B cell (primary cell): ENCODE data around the gene LRR1. TPM values are rescaled to one million over a fixed set of nuclear protein-coding genes. Genes with fewer than 3 reads are reported as not detected.

Experiments used
- ATAC-seq: fragments of 200-7000 bp; cut with Tn5 transposase; one replicate; pipeline ENCODE4 v1.10.0; 2021; ENCODE audit warnings: low read depth, mild to moderate bottlenecking, moderate number of reproducible peaks, moderate library complexity
- CTCF ChIA-PET: fragments of 350-600 bp; sonication (Branson Sonifier 250); formaldehyde crosslinking; loops from one replicate; lab custom pipeline; 2021; ENCODE audit warnings: antibody characterized with exemption, inconsistent platforms; lab: Charles Lee
- POLR2A ChIA-PET: fragments of 350-600 bp; sonication (Branson Sonifier 250); formaldehyde crosslinking; loops from one replicate; lab custom pipeline; 2021; ENCODE audit warnings: antibody characterized with exemption; lab: Charles Lee
- DNase-seq: peaks from one replicate; pipeline ENCODE4 v3.0.0; 2013
- H2AFZ ChIP-seq: 2 replicates; pipeline ENCODE4 v1.6.1; 2012; ENCODE audit warnings: mild to moderate bottlenecking, low read depth, low read length; ENCODE audit not compliant: insufficient read depth, poor library complexity, severe bottlenecking
- H3K27ac ChIP-seq, 2 donors: 1 replicate in 1 of 2; 2 replicates in 1 of 2; pipeline ENCODE4 v1.5.1; 2012 to 2013; ENCODE audit warnings: low read length in 2 of 2, mild to moderate bottlenecking in 2 of 2, moderate library complexity in 1 of 2
- H3K27me3 ChIP-seq, 4 experiments: fragments of 200-600 bp in 1 of 4; sonication (generic) in 1 of 4; replicated peaks in 1 of 4; 1 replicate in 2 of 4; 2 replicates in 2 of 4; pipeline versions ENCODE4 v1.6.1 to v1.7.0; 2013 to 2016; ENCODE audit warnings: low read length in 3 of 4, mild to moderate bottlenecking in 2 of 4, mixed read lengths in 1 of 4, moderate library complexity in 1 of 4; ENCODE audit not compliant: insufficient read depth in 4 of 4, control insufficient read depth in 3 of 4; ENCODE audit errors: control extremely low read depth in 1 of 4
- H3K36me3 ChIP-seq, 2 experiments: replicated peaks in 1 of 2; 1 replicate in 1 of 2; 2 replicates in 1 of 2; pipeline versions ENCODE4 v1.6.1 to v1.7.1; 2013; ENCODE audit warnings: low read length in 1 of 2; ENCODE audit not compliant: insufficient read depth in 2 of 2, control insufficient read depth in 1 of 2; ENCODE audit errors: control extremely low read depth in 1 of 2, extremely low read depth in 1 of 2
- H3K4me1 ChIP-seq, 2 donors: fragments of 200-600 bp in 1 of 2; sonication (generic) in 1 of 2; 1 replicate in 1 of 2; 2 replicates in 1 of 2; pipeline versions ENCODE4 v1.5.1 to v1.6.1; 2013 to 2017; ENCODE audit warnings: low read length in 2 of 2; ENCODE audit not compliant: control insufficient read depth in 2 of 2, insufficient read depth in 2 of 2
- H3K4me2 ChIP-seq: replicated peaks from 2 replicates; pipeline ENCODE3; 2012; ENCODE audit warnings: mild to moderate bottlenecking, low read depth, low read length; ENCODE audit not compliant: poor library complexity, severe bottlenecking
- H3K4me3 ChIP-seq, 5 experiments: fragments of 200-600 bp in 1 of 5; sonication (generic) in 1 of 5; 1 replicate in 3 of 5; 2 replicates in 2 of 5; pipeline versions ENCODE4 v1.5.1 to v1.7.0; 2011 to 2016; ENCODE audit warnings: low read length in 4 of 5, mild to moderate bottlenecking in 4 of 5, low read depth in 2 of 5, control low read depth in 1 of 5, moderate library complexity in 1 of 5; ENCODE audit not compliant: insufficient read depth in 1 of 5; ENCODE audit errors: control extremely low read depth in 1 of 5, extremely low read depth in 1 of 5
- H3K79me2 ChIP-seq: fragments of 200-600 bp; sonication (generic); one replicate; pipeline ENCODE4 v1.6.0; 2016; ENCODE audit warnings: low read length; ENCODE audit not compliant: control insufficient read depth, insufficient read depth
- H3K9ac ChIP-seq: fragments of 200-600 bp; sonication (generic); 2 replicates; pipeline ENCODE4 v1.6.1; 2017; ENCODE audit warnings: mild to moderate bottlenecking, low read length, moderate library complexity
- H3K9me3 ChIP-seq, 3 donors: one replicate each; pipeline versions ENCODE4 v1.6.1 to v1.7.1; 2013; ENCODE audit warnings: low read length in 2 of 3; ENCODE audit not compliant: control insufficient read depth in 2 of 3, insufficient read depth in 1 of 3; ENCODE audit errors: control extremely low read depth in 1 of 3
- H4K20me1 ChIP-seq: 2 replicates; pipeline ENCODE4 v1.6.0; 2012; ENCODE audit warnings: mild to moderate bottlenecking, low read length; ENCODE audit not compliant: insufficient read depth, control insufficient read depth, poor library complexity, severe bottlenecking
- H3K27ac Mint-ChIP-seq: one replicate; pipeline ENCODE4 v1.8.0; 2021; ENCODE audit warnings: mixed read lengths
- H3K27me3 Mint-ChIP-seq: one replicate; pipeline ENCODE4 v1.8.0; 2021; ENCODE audit warnings: mixed read lengths
- H3K4me1 Mint-ChIP-seq: one replicate; pipeline ENCODE4 v1.8.0; 2021; ENCODE audit warnings: mixed read lengths
- H3K4me3 Mint-ChIP-seq: one replicate; pipeline ENCODE4 v1.8.0; 2021; ENCODE audit warnings: mixed read lengths
- H3K9me3 Mint-ChIP-seq: one replicate; pipeline ENCODE4 v1.8.0; 2022; ENCODE audit warnings: mixed read lengths; ENCODE audit not compliant: insufficient read depth
- EZH2 ChIP-seq: IDR thresholded peaks from 2 replicates; pipeline ENCODE4 v1.6.1; 2012; ENCODE audit warnings: borderline replicate concordance, low read depth, mild to moderate bottlenecking, moderate library complexity, low read length; ENCODE audit not compliant: insufficient read depth, poor library complexity, severe bottlenecking
- WGBS: methylation state at CpG from one replicate; pipeline ENCODE4 v1.1.5; 2013; ENCODE audit warnings: missing lambda C conversion rate; ENCODE audit not compliant: insufficient coverage; 5-methylcytosine and 5-hydroxymethylcytosine counted together
- intact Hi-C: fragments of 100-400 bp; cut with micrococcal nuclease; formaldehyde crosslinking; loops from one replicate; pipeline ENCODE4 v1.10.0; 2022
- polyA plus RNA-seq: library from polyadenylated mRNA; depleted of rRNA; stranded (reverse); fragments of >200 nt; gene quantifications from 2 replicates; pipeline ENCODE4 v1.2.3, GENCODE V29; 2012
- total RNA-seq, 2 donors: library from RNA; stranded (reverse); fragments of 120-200 nt in 1 of 2; gene quantifications; 1 replicate in 1 of 2; 2 replicates in 1 of 2; pipeline versions ENCODE4 v1.2.3 to v1.2.4, GENCODE V29; 2013 to 2022
- TF ChIP-seq, protein P1 (sequence below): fragments of 200-600 bp; IDR thresholded peaks from one replicate; pipeline ENCODE4 v1.8.0; 2022; ENCODE audit warnings: antibody characterized with exemption, mild to moderate bottlenecking

LRR1 gene
- total and polyA plus RNA-seq, 2 donors (not counting 1 experiment from before 2014, with no cell fraction given), result 3.5 to 10.3 TPM

DNA sequence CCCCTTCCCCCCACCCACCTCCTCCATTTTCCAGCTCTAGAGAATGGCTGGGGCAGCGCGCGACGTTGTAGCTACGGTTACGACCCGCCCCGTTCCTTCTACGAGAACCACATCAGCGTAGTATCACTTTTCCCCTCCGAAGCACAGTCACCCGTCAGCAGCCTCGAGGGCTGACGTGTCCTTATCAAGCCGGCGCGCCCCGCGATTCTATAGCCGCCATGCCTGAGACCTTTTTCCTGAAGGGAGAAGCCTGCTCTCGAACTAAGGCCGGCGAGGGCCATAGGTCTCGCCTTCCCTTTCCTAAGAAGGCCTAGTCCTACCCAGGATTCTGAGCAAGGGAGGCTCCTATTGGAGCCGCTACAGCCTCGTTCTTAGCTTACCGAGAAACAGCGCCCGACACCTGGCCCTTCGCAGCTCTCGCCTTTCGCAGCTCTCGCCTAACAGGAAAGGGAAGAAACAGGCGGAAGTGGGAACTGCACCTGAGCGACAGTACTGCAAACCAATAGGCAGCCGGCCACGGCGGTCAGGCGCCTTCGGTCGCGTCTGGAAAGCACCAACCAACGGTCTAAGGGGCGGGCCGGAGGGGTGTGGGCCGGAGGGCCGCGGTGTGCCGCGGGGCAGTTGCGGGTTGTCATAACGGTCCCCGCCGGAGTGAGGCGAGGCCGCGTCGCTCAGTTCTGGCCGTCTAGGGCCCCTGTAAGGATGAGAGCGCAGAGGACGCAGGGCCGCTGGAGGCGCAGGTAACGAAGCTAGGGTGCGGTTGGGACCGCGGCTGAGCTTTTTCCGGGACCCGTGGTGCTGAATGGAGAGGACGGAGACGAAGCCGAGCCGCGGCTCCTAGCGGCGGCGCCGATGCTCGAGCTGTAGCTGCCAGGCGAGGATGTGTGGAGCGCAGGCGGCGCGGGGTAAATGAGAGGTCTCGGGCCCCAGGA, 21.7 kb downstream of the LRR1 start, which contains the start of the genes MGAT2 and RPL36AL:
Gene MGAT2, plus strand, starts transcription at position 618 of the 932 bp plus-strand sequence. CDS start 470 bp downstream, outside the sequence.
Gene RPL36AL, minus strand, starts transcription at position 445 of the 932 bp plus-strand sequence. CDS start 1,522 bp downstream, outside the sequence.
- Histone ChIP-seq H4K20me1 (peaks cover 42% of the 10 kb centered on the region), H3K4me2 (peak within 1 kb of the TSS; percentile 88), H3K27me3 (no peaks in the 10 kb centered on the region), H2AFZ (peak within 1 kb of the TSS; percentile 76), H3K4me1 (peaks cover 31 to 44% of the 10 kb centered on the region in 2 donors), H3K27ac (peak within 1 kb of the TSS; percentile 96 to 98), H3K9ac (peak within 1 kb of the TSS; percentile 94), H3K79me2 (peaks cover 76% of the 10 kb centered on the region), H3K4me3 (peak within 1 kb of the TSS; percentile 90 to 99 (median 97)), H3K36me3 (peaks cover 6 to 19% of the 10 kb centered on the region in 2 experiments), H3K9me3 (no peaks in the 10 kb centered on the region)
- H3K27ac Mint-ChIP-seq, result peak within 1 kb of the TSS; percentile 99
- TF ChIP-seq EZH2, result no peak
- TF ChIP-seq, protein P1, sequence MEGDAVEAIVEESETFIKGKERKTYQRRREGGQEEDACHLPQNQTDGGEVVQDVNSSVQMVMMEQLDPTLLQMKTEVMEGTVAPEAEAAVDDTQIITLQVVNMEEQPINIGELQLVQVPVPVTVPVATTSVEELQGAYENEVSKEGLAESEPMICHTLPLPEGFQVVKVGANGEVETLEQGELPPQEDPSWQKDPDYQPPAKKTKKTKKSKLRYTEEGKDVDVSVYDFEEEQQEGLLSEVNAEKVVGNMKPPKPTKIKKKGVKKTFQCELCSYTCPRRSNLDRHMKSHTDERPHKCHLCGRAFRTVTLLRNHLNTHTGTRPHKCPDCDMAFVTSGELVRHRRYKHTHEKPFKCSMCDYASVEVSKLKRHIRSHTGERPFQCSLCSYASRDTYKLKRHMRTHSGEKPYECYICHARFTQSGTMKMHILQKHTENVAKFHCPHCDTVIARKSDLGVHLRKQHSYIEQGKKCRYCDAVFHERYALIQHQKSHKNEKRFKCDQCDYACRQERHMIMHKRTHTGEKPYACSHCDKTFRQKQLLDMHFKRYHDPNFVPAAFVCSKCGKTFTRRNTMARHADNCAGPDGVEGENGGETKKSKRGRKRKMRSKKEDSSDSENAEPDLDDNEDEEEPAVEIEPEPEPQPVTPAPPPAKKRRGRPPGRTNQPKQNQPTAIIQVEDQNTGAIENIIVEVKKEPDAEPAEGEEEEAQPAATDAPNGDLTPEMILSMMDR, result peak; percentile 43
- under 1% methylated on average over 85 of the region's 85 CpGs for WGBS
- peak; percentile 98 for DNase-seq
- H3K4me3 Mint-ChIP-seq, result peak within 1 kb of the TSS; percentile 99
- no peaks in the 10 kb centered on the region for H3K27me3 Mint-ChIP-seq
- peak; percentile 93 for ATAC-seq
- H3K4me1 Mint-ChIP-seq, result peaks cover 55% of the 10 kb centered on the region
- CTCF ChIA-PET, result interaction anchor here (0.5 to 6.8 kb wide), 19 partner anchors 8 to 232 kb away, joined by 3 to 93 read pairs (median 4); partner anchors contain the start of genes DNAAF2, KLHDC1, KLHDC2 and LRR1
- POLR2A ChIA-PET, result interaction anchor here (0.6 to 3.4 kb wide), 17 partner anchors 9 to 871 kb away, joined by 3 to 88 read pairs (median 4); partner anchors contain the start of genes DNAAF2, KLHDC2, LRR1 and NEMF
- intact Hi-C loops, result loop anchor here (1.0 kb wide), 6 partner anchors 14 to 692 kb away; partner anchors contain the start of genes DMAC2L, L2HGDH, LRR1 and POLE2
- no peaks in the 10 kb centered on the region for H3K9me3 Mint-ChIP-seq
